Adrenal gland (tissue), 5 donors: Measurements from ENCODE around the gene GFM1.

Experiments used
- POLR2A ChIP-seq, 2 donors: fragments of 450-650 bp; IDR thresholded peaks; one replicate each; pipeline ENCODE4 v1.6.1; 2017; ENCODE audit warnings: antibody characterized with exemption in 2 of 2, mild to moderate bottlenecking in 2 of 2, moderate library complexity in 1 of 2
- TF ChIP-seq, protein P1 (sequence below), 6 experiments: fragments of 450-650 bp in 4 of 6; fragments of 200-600 bp in 2 of 6; sonication (generic) in 1 of 6; IDR thresholded peaks; 1 replicate in 5 of 6; 2 replicates in 1 of 6; pipeline versions ENCODE4 v1.5.1 to v1.8.0; 2016 to 2021; ENCODE audit warnings: antibody characterized with exemption in 6 of 6, mild to moderate bottlenecking in 2 of 6, moderate library complexity in 1 of 6
- donor health status: DM: no; HTN: no; CAD: no.

DNA sequence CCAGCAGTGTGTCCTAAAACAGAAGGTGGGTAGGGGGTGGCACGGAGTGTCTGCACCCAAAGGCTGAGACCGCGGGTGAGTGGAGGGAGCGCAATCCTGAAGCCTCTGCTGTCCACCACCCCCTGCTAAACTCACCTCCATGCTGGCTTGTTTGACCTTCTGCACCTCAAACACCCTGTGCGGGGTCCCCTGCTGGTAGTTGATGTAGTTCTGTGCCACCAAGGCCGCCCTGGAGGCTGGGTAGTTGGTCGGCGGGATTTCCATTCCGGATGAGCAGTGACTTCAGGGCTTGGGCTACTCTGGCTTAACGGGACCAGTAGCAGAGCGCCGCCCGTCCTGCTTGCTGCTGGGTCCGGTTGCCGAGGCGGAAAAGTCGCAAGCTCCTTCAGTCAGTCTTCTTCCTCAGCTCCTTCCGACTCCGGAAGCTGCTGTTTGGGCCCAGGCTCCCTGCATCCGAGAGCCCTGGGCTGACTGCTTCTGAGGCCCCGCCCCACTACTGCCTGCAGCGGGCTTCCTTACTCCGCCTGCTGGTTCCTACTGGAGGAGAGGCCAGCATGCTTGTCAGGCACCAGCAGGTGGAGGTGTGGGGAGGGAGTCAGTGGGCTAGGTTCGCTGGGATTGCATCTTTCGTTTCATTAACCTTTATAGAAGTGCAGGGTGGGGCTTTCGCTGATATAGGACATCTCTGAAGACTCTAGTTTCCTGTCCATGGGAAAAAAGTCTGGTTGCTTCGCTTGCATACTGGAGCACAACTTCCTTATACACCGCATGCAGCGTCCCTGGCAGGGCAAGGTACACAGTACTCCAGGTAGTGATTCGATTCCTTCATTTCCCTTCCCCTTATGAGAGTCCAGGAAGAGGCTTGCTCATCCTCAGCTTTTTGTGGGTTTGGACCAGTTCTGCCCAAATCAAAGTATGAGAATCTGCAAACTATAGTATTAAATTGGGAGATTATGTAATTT lies 28.2 kb downstream of the GFM1 start, which contains the start of gene LXN:
- TF ChIP-seq, protein P1, sequence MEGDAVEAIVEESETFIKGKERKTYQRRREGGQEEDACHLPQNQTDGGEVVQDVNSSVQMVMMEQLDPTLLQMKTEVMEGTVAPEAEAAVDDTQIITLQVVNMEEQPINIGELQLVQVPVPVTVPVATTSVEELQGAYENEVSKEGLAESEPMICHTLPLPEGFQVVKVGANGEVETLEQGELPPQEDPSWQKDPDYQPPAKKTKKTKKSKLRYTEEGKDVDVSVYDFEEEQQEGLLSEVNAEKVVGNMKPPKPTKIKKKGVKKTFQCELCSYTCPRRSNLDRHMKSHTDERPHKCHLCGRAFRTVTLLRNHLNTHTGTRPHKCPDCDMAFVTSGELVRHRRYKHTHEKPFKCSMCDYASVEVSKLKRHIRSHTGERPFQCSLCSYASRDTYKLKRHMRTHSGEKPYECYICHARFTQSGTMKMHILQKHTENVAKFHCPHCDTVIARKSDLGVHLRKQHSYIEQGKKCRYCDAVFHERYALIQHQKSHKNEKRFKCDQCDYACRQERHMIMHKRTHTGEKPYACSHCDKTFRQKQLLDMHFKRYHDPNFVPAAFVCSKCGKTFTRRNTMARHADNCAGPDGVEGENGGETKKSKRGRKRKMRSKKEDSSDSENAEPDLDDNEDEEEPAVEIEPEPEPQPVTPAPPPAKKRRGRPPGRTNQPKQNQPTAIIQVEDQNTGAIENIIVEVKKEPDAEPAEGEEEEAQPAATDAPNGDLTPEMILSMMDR (IDR thresholded peaks at IDR 0.05), result peak; percentile 41 to 78 (median 64)
- peak in 1 of 2 donors; percentile 68 for TF ChIP-seq POLR2A (IDR thresholded peaks at IDR 0.05)
